ENCODE data around the gene WFDC1. TPM values are rescaled to one million over a fixed set of nuclear protein-coding genes. Genes with fewer than 3 reads are reported as not detected.

WFDC1 gene
- total and polyA plus RNA-seq, 4 donors = 6.5 to 14.8 (median 11.4) TPM

- no peaks in the 10 kb centered on the region for H3K36me3 ChIP-seq (ENCODE audit: control insufficient read depth in 4 of 4, insufficient read depth in 4 of 4, low read length in 4 of 4)
- 65 to 73% methylated on average over 4 of the region's 4 CpGs for WGBS, 2 donors
- no peak for ATAC-seq (ENCODE audit: insufficient read depth, low FRiP score)
- H3K9me3 ChIP-seq (ENCODE audit: control insufficient read depth in 4 of 4, insufficient read depth in 3 of 4, low read length in 3 of 4) = peaks cover 0 to 9% (median 3%) of the 10 kb centered on the region in 4 donors
- peaks cover 0 to 6% (median 5%) of the 10 kb centered on the region in 3 donors for H3K27me3 ChIP-seq (ENCODE audit: control insufficient read depth in 3 of 3, insufficient read depth in 3 of 3, low read length in 2 of 3)
- no peak for TF ChIP-seq CTCF (IDR thresholded peaks at IDR 0.05; ENCODE audit: control extremely low read depth, extremely low read depth)
- H3K9ac ChIP-seq (ENCODE audit: insufficient read depth in 1 of 2, low read length in 2 of 2) = no peak overlapping the region
- no peaks in the 10 kb centered on the region for H3K4me1 ChIP-seq (ENCODE audit: control insufficient read depth in 5 of 5, insufficient read depth in 5 of 5, low read length in 5 of 5)
- DNase-seq = no peak
- no peak overlapping the region for H3K27ac ChIP-seq (ENCODE audit: low read depth in 1 of 2, low read length in 1 of 2)
- no peak overlapping the region for H3K4me3 ChIP-seq
Observed at GRCh38 chr16:84254062-84254461, 40.6 kb upstream of the WFDC1 start.

DNA sequence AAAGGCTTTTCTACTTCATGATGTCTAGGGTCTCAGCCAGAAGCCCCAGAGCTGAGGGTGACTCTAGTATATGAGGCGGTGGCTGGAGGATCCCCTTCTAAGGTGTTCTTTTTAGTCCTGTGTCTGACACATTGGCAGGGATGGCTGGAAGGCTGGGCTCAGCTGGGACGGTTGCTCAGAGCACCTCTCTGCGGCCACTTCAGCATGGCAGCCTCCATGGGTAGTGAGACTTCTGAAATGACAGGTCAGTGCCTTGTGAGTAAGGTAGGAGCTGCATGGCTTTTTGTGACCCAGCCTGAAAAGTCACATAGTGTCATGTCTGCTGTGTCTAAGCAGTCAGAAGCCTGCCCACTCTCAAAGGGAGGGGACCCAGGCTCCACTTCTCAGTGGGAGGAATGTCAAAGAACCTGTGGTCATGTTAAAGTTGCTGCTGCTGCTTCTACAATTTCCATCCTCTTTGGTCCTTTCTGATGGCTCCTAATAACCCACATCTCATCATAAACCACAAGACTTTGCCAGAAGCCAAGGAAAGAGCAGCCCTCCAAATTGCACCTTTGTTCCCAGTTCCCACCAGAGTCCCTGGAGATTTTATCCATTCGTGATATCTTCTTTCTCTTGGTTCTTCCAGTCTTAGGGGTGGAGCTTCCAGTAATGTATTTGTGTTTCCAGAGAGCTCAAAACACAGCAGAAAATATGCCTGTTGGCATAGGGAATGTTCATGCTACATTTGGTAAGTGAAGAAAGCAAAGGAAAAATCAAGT is 39.4 kb upstream of the WFDC1 start:
- H3K36me3 ChIP-seq (ENCODE audit: control insufficient read depth in 4 of 4, insufficient read depth in 4 of 4, low read length in 4 of 4) = no peaks in the 10 kb centered on the region
- peaks cover 0 to 9% (median 3%) of the 10 kb centered on the region in 4 donors for H3K9me3 ChIP-seq (ENCODE audit: control insufficient read depth in 4 of 4, insufficient read depth in 3 of 4, low read length in 3 of 4)
- 90 to 96% methylated on average over 4 of the region's 4 CpGs for WGBS, 2 donors
- H3K27ac ChIP-seq (ENCODE audit: low read depth in 1 of 2, low read length in 1 of 2) = no peak overlapping the region
- no peak for DNase-seq
- H3K27me3 ChIP-seq (ENCODE audit: control insufficient read depth in 3 of 3, insufficient read depth in 3 of 3, low read length in 2 of 3) = peaks cover 0 to 2% (median 0%) of the 10 kb centered on the region in 3 donors
- no peak for TF ChIP-seq CTCF (IDR thresholded peaks at IDR 0.05; ENCODE audit: control extremely low read depth, extremely low read depth)
- ATAC-seq (ENCODE audit: insufficient read depth, low FRiP score) = no peak
- no peak overlapping the region for H3K9ac ChIP-seq (ENCODE audit: insufficient read depth in 1 of 2, low read length in 2 of 2)
- H3K4me3 ChIP-seq = no peak overlapping the region
- H3K4me1 ChIP-seq (ENCODE audit: control insufficient read depth in 5 of 5, insufficient read depth in 5 of 5, low read length in 5 of 5) = no peaks in the 10 kb centered on the region

- no peaks in the 10 kb centered on the region for H3K36me3 ChIP-seq (ENCODE audit: control insufficient read depth in 4 of 4, insufficient read depth in 4 of 4, low read length in 4 of 4)
- no peak for DNase-seq
- WGBS, 2 donors = 87 to 88% methylated on average over 11 of the region's 11 CpGs
- peaks cover 0 to 2% (median 0%) of the 10 kb centered on the region in 3 donors for H3K27me3 ChIP-seq (ENCODE audit: control insufficient read depth in 3 of 3, insufficient read depth in 3 of 3, low read length in 2 of 3)
- ATAC-seq (ENCODE audit: insufficient read depth, low FRiP score) = no peak
- H3K4me1 ChIP-seq (ENCODE audit: control insufficient read depth in 5 of 5, insufficient read depth in 5 of 5, low read length in 5 of 5) = no peaks in the 10 kb centered on the region
- TF ChIP-seq CTCF (IDR thresholded peaks at IDR 0.05; ENCODE audit: control extremely low read depth, extremely low read depth) = no peak
- H3K27ac ChIP-seq (ENCODE audit: low read depth in 1 of 2, low read length in 1 of 2) = no peak overlapping the region
- H3K9ac ChIP-seq (ENCODE audit: insufficient read depth in 1 of 2, low read length in 2 of 2) = no peak overlapping the region
- peaks cover 0 to 11% (median 3%) of the 10 kb centered on the region in 4 donors for H3K9me3 ChIP-seq (ENCODE audit: control insufficient read depth in 4 of 4, insufficient read depth in 3 of 4, low read length in 3 of 4)
- H3K4me3 ChIP-seq = no peak overlapping the region
Observed at GRCh38 chr16:84258266-84258665, 36.4 kb upstream of the WFDC1 start.
